COR-L47 (cell line): ENCODE results near the gene ACER3.

Experiments
- DNase-seq: peaks from one replicate; lab custom pipeline; 2025; lab: John Stamatoyannopoulos, UW

ACER3 gene

DNA sequence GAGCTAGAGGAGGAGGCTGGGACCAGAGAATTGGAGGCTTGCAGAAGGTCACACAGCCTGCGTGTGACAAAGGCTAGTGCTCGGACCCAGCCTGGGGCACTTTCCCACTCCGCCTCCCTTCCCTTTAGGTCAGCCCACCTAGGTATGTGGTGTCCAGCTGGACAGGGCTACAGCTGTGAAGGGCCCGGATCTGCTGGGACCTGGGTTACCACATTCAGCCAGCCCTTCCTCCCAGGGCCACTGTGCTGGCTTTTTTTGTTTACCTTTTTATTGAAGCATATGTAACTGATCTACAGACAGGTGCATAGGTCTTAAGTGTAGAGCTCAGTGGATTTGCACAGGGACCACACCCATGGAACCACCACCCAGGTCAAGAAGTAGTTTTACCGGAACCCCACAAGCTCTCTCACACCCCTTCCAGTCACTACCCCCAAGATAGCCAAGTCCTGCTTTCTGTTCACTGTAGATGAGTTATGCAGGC, 214.7 kb downstream of the ACER3 start:
- no peak for DNase-seq
